Renal pelvis (tissue), 4 donors: ENCODE data around the gene RPTOR. TPM values are rescaled to one million over a fixed set of nuclear protein-coding genes. Genes with fewer than 3 reads are reported as not detected.

ENCODE experiments used
- DNase-seq: peaks from one replicate; pipeline ENCODE4 v3.0.0-alpha.2; 2013
- polyA plus RNA-seq, 3 donors: library from polyadenylated mRNA; unstranded; fragments of 120-200 nt; gene quantifications; one replicate each; pipeline ENCODE4 v1.2.1, GENCODE V29; 2013; ENCODE audit not compliant: insufficient read length in 3 of 3

Gene RPTOR
- polyA plus RNA-seq, 3 donors, result 20.7 to 25.0 (median 22.9) TPM

DNA sequence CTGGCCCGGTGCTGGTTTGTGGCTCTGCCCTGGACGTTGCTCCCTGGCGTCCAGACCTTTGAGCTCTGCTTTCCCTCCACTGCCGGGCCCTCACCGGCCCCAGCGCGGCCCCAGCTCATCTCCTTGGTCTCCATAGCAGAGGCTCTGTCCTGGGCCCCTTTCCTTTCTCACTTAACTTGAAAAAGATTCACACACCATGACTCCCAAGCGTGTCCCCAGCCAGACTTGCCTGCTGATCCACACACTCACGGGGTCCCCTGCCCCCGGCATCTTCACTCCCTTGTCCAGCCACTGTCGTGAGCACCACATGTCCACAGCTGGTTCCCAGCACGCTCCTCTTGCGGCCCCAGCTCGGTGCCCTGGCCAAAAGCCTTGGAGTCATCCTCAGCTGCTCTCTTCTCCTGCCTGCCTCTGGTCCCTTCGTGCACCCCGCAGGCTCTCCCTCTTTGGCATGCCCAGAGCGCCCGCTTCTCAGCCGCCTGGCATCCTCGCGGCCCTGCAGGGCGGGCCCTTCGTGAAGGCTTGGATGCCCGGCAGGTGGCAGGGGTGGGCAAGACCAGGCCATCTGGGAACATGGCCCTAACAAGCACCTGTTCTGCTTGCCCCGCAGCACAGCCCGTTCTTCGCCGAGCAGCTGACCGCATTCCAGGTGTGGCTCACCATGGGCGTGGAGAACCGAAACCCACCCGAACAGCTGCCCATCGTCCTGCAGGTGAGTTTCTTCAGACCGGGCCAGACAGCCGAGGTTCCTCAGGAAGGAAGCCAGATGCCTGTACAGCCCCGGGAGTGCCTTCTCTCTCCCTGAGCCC, 301.4 kb downstream of the RPTOR start:
- no peak for DNase-seq

GRCh38 chr17:80846932-80847331, 302.3 kb downstream of the RPTOR start:
- no peak for DNase-seq

DNA sequence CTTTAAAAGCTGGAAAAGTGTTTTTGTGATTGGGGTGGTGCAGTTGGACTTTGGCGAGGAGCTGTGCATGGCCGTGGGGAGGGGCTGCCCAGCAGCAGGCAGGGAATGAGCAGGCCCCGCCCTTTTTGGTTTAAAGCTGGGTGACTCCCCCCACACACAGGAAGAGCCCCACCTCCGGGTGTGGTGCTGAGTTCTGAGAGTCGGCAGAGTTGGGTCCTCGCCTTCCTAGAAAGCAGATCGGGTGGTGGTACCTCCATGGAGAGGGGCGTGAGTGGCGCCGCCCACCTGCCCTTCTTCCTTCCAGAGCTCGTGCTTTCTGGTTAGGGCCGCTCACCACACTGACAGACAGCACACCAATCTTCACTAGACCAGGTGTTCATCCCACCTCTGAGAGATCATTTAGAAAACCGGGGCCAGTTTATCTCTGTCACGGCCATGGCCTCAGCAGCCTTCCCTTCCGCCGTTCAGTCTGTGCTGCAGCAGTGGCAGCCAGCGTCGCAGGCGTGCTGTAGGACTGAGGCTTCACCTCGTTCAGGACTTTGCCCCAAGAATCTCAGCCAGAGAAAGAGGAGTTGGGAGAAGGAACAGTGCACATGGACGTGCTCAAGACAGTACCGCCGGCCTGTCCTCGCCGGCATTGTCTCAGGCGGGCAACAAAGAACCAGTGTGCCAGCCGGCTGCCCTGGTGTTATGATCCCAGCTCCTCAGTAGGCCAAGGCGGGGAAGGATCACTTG, 303.0 kb downstream of the RPTOR start:
- no peak for DNase-seq

DNA sequence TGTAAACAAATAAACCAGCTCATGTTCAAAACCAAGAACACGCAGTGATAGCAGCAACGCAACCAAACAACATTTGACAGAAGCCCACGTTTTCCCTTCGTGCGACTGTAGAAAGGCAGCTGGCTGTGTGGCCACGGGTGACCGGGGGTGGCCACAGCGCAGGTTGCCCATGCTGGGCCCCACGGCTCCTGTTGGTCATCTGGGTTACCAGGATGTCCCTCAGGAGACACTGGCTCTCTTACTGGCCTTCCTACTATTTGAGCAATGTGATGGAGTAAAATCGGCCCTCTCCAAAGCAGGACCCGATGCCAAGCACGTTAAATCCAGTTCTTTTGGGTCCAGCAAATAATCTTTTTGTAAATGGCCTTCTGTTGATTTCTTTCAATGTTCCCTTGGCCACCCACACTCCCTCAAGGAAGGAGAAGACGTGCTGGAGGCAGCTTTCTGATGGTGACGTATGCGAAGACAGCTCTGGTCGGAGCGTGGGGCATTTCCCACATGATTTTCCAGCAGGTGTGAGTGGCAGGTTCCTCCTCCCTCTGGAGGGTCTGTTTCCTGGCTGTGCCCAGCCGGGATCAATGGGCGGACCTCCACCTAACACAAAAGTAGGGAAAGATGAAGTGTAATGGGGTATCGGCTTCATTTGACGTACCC, 303.9 kb downstream of the RPTOR start:
- DNase-seq, result no peak

DNA sequence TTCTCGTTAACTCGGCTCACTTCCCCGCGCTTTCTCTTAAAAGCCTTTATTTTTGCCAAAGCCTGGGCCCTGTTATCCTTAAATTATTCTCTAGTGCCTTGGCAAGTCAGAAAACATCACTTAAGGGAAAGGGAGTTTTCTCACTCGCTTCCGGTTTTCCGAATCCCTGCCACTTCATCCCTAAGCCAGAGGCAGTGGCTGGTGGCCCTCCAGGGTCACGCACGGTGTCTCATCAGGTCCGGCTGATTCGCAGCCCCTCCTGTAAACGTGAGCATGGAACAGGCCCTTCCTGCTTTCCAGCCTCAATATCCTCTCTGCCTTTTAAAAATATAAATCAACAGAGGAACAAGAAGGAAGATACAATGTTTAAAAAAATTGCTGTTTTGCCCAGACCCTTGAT, 304.5 kb downstream of the RPTOR start:
- DNase-seq, result no peak

- no peak for DNase-seq
Measured at GRCh38 chr17:80850109-80850508, 305.5 kb downstream of the RPTOR start.

DNA sequence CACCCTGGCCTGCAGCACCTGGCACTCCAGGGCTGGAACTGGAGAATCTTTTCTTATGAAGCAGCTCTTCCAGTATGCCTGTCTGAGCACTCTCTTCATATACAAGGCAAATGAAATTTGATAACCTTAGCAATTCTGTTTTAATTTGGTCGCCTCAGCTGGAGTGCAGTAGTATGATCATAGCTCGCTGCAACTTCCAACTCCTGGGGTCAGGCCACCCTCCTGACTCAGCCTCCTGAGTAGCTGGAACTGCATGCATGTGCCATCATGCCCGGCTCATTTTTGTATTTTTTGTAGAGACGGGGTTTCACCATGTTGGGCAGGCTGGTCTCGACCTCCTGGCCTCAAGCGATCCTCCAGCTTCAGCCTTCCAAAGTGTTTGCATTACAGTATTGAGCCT, 306.2 kb downstream of the RPTOR start:
- no peak for DNase-seq

DNA sequence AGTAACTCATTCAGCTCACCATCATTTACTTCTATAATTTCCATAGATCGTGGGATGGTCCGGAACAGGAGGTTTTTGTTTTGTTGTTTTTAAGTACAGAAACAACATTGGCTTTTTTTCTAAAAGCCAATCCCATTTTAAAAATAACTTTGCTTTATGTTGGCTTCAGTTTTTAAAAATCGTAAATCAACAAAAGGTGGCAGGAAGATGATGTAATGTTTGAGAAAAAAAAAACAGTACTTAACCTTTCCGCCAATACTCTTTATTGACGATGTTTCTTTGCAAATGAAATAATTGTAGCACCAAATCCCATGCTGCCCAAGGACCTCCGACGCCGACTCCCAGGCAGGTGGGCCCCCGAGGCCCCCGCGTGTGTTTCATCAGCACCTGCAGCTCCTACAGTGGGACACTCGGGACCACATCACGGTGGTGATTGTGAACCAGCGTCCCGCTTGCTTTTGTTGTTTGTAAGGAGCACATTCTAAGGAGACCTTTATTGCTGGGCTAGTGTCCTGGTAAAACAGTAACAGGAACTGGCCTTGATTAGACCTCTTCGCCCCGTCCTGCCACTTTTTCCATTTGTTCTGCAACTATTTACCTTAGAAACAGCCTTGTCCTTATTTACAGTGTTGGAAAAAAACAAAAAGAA, 306.8 kb downstream of the RPTOR start:
- DNase-seq, result no peak

GRCh38 chr17:80852476-80853015, 307.9 kb downstream of the RPTOR start:
- no peak for DNase-seq

DNA sequence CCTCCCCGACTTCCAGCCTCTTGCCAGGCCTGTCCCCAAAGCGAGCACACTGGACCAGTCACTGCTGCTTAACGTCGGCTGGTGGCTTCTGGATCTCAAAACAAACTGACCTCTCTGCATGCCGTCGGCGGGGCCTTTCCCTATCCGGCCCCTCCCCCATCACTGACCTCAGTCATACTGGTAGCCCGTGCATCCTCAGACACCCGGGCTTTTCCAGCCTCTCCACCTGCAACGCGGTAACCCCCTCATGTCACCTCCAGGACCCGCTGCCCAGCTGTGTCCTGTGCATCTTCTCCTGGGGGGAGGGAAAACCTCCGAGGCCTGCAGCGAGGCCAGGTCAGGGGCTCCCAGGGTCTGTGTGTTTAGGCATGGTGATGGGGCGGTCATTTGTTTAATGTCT, 308.4 kb downstream of the RPTOR start:
- no peak for DNase-seq

DNA sequence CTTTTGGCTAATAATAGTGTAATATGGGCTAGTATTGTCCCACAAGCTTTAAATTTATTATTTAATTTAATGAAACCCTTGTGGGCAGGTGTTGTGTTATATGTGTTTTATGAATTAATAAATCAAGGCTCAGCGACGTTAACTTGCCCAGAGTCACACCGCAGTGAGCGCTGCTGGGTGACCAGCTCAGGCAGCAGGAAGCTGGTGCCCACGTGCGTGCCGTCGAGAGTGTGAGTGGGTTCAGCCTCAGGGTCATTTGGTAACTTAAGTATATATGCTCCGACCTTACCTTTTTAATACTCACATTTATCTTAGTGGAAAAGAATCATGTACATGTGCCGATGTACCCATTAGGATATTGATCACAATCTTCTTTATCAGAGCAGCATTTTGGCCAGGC, 309.6 kb downstream of the RPTOR start:
- no peak for DNase-seq

DNA sequence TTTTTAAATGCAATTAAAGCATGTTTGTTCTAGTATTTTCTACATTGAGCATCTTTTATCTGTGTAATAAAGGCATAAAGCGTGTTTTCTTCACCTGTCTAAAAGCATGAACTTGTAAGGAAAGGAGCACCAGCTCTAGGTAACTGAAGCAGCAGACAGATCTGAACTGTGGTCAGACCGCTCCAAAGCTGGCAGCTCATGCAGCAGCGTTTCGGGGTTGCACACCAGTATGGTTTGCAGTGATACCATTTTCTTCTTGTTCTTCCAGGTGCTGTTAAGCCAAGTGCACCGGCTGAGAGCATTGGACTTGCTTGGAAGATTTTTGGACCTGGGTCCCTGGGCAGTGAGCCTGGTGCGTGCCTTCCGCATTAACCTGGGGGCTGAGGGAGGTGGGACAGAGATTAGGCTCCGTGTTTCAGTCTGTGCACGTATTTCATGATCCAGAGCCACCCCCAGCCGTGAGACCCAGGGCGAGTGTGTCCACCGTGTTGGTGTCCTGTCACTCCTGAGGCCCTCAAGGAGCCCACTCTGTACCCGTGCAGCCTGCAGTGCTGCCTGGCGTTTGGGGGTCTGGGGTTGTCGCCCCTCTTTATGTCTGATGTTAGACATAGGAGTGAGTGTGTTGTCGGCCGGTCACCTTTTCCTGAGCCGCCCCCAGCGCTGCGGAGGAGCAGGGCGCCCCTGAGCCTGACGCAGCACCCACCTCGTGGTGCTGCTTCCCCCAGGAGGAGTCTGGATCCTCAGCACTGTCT, 310.7 kb downstream of the RPTOR start:
- no peak for DNase-seq

DNA sequence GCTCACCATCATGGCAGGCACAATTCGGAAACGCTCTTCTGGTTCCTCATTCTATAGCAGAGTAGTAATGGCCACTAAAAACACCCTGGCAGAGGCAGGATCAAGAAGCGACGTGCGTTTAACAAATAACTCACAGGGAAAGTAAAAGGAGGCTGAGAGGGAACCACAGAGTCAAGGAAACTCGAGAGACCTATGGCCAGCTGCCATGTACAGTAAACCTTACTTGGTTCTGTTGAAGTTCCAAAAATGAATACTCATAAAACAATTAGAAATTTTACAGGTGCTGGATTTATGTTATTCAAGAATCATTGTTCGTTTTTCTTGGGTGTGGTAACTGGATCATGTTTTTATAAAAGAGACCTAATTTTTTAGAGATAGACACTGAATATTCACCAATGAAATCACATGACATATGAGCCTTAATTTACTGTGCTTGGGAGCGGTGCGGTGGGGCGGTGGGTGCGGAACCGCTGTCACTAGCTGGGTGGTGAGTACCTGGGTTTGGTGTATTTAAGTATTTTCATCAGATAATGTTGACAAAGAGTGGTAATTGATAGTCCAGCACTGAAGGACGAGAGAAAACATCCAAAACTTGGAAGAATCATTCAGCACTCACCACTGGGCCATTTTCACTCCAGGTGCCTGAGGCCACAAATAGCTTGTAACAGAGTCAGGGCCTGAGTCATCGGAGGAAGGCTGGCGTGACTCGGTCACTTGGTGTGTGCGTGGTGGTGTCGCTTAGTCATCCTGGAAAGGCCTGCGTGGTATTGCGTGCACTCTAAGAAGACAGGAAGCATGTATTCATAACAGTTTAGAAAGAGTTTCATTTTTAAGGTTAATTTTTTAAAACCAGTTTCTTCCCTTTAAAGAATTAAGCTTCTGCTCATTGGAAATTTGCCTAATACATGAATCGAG, 311.6 kb downstream of the RPTOR start:
- no peak for DNase-seq

DNA sequence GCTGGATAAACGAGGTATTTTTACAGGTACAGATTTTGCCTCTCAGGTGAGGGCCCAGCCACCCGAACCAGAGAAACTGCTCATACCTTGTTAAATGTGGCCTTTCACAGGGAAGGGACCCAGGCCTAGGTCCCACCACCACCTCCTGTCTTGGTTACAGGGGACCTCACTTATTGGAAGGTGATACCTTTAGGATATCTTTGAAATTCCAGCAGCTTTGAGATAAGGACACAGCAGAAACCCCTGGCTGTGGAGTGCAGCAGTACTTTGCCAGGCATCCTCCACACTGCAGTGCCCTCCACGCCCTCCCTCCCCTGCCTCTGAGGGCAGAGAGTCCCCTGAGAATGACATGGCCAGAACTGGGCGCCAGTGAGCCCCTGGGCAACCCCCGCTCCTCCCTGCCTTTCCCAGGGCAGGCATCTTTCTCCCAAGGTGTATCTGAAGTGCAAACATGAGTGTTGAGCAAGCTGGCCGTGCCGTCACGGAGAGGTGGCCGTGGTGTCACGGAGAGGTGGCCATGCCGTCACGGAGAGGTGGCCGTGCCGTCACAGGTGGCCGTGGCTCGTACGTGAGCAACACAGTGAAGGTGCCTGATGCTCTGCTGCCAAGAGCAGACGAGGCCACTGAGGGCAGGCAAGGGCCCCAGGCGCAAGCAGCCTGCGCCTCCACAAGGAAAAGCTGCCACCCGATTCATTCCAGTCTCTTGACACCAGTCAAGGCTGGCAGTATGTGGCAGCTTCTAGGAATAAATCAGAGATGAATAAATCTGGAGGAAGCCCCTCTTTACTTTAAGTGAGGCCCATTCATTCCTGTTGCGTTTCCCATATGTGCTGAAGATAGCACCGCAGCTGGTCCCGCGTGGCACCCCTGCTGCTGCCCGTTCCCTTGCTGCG, 312.5 kb downstream of the RPTOR start:
- DNase-seq, result no peak

DNA sequence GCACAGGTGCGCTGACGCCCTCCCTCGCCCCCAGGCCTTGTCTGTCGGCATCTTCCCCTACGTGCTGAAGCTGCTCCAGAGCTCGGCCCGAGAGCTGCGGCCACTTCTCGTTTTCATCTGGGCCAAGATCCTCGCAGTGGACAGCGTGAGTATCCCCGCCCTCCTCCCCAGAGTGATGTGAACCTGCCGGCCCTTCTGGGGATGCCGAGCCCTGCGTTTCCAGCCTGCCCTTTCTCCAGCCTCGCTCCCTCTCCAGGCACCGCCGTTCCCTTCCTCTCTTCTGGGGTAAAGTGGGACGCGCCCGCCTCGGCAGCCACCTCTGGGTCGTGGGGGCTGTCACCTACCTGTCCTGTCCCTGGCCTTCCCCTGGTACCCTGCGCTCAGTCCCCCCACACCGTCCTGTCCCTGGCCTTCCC, 313.1 kb downstream of the RPTOR start:
- DNase-seq, result no peak

- DNase-seq, result no peak
Measured at GRCh38 chr17:80858301-80859001, 313.8 kb downstream of the RPTOR start.

- no peak for DNase-seq
Measured at GRCh38 chr17:80859002-80859941, 314.6 kb downstream of the RPTOR start.
